ENCODE results near the gene PAX3.

PAX3 gene

DNA sequence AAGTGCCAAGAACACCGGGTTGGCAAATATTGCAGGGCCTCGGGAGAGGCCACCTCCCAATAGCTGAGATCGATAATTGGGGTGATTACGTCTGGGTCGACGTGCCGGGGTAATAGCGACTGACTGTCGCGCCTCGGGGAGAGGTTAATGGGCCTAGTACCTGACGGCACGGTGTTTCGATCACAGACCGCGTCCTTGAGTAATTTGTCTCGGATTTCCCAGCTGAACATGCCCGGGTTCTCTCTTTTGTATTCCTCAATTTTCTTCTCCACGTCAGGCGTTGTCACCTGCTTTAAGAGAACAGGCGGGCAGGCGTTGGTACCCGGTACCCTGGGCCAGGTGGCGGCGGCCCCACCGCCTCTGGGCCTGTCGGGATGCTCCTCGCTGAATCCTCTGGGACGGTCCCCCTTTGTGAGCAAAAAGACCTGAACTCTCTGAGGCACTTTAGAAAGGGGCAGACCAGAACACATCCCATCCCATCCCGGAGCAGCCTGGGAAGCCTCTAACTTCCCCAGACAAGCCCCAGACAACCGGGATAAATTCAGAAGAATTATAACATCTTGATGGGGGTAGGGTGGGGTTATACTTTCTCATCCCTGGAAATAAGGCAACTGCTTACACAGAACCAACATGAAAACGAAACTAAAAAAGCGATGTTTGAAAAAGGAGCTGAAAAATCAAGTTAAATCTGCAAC is 3.3 kb downstream of the PAX3 start:
- Histone ChIP-seq H3K36me3 (ENCODE audit: insufficient read depth, low read length) (no peaks in the 10 kb centered on the region), H3K9me3 (ENCODE audit: control insufficient read depth, insufficient read depth, low read length) (no peaks in the 10 kb centered on the region), H3K9ac (ENCODE audit: low read depth, low read length) (peak overlapping the region; percentile 19; the same call in 1 of the 2 replicates), H3K4me1 (ENCODE audit: insufficient read depth, low read length) (peaks cover 20% of the 10 kb centered on the region)

DNA sequence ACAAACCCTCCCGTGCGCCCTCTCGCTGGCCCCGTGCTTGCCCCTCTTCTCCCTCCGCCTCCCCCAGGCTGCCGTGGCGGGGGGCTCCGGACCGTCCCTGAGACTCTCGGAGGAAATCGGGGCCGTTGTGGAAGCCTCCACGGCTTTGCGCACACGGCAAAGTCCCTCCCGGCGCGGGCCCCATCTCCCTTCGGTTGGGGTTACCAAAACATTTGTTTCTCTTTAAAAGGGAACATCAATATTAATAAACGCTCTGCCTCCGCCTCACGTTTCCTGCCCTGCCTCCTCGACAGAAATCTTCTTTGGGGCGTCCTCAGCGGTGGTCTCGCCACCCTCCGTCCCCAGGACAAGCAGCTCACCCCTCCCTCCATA is 3.8 kb downstream of the PAX3 start:
- Histone ChIP-seq H3K4me1 (ENCODE audit: insufficient read depth, low read length) (peaks cover 20% of the 10 kb centered on the region), H3K9me3 (ENCODE audit: control insufficient read depth, insufficient read depth, low read length) (no peaks in the 10 kb centered on the region), H3K36me3 (ENCODE audit: insufficient read depth, low read length) (no peaks in the 10 kb centered on the region), H3K9ac (ENCODE audit: low read depth, low read length) (peak overlapping the region; percentile 19; the same call in 1 of the 2 replicates)

DNA sequence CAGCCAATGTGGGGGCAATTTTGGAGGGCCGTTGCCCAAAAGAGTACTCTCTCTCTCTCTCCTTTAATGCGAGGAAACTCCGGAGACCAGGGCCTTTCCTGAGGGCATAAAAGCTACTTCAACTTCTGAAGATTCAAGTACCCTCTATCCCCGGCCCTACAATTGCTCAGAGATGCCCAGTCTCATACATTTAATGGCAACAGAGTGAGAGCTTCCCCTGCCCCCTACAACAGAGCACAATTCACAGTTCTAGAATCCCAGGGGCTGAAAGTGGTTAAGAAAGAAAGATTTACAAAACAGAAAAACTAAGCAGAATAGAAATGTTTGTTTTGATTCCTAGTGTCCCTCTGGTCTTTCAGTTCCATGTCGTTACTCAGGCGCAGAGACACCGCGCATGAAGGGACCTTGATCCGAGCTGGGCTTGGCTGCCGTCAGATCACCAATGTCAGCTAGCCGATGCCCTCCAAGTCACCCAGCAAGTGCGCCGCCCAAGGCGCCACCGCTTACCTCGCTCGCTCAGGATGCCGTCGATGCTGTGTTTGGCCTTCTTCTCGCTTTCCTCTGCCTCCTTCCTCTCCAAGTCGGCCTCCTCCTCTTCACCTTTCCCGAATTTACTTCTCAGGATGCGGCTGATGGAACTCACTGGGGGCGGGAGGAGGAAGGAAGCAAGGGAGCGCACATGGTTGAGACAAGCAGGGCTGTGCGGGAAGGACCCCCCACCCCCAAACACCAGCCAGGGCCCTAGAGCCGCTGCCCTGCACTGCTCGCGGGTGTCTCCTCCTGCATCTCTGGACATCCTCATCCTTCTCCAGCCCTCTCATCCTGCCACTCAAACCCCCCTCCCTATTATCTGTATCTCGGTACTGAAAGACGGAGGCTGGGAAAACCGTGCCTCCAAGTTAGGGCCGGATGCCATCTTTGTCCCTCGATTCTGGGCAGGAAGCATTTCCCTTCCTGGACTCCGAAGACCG is 4.9 kb downstream of the PAX3 start:
- Histone ChIP-seq H3K9ac (ENCODE audit: low read depth, low read length) (no peak overlapping the region; the same call in 1 of the 2 replicates), H3K9me3 (ENCODE audit: control insufficient read depth, insufficient read depth, low read length) (no peaks in the 10 kb centered on the region), H3K4me1 (ENCODE audit: insufficient read depth, low read length) (peaks cover 16% of the 10 kb centered on the region)

DNA sequence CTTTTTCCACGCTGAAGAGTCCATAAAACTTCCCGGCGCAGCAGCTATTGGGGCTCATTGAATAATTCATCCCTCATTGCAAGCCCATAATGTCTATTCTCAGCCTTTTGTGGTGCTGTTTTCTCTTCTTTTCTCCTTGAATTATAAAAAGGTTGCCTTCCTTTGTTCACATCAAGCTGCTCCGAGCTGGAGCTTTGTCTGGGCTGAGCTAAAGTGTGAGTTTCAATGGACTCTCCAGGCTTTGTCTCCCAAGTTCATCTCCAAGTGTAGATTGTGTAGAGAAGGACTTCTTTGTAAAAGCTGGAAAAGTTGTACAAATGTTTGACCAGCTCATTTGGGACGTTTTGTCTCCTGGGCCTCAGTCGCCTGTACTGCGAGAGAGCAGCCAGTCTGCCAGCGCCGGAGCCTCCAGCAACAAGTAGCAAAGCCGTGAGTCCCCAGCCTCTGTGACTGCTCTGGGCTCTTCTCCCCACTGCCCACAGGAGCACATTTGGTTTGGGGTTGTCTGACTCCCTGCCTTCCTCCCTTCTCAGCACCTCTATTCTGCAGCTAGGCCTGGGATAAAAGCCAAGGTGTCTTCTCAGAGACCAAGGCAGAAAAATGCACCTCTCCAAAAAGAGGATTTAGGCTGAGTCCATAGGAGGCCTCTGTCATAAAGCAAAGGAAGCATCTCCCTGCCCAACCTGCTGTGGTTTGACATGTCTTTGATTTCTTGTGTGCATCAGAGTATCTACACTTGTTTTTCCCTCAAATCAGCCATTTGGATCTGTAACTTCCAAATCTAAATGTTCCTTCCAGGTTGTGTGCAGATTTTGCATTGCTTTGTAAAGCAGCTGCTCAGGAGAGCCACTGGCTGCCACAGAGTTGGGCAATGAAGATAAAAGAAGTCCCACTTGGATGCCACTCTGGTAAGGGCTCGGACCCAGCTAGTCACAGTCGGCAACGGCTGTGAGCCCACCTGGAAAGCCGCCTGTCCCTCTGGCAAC is 6.4 kb downstream of the PAX3 start:
- Histone ChIP-seq H3K36me3 (ENCODE audit: insufficient read depth, low read length) (no peaks in the 10 kb centered on the region), H3K9ac (ENCODE audit: low read depth, low read length) (no peak overlapping the region), H3K9me3 (ENCODE audit: control insufficient read depth, insufficient read depth, low read length) (no peaks in the 10 kb centered on the region), H3K4me1 (ENCODE audit: insufficient read depth, low read length) (peaks cover 16% of the 10 kb centered on the region)

More for the DNA sequence above, 4.9 kb downstream of the PAX3 start:
- H3K36me3 ChIP-seq (ENCODE audit: insufficient read depth, low read length): no peaks in the 10 kb centered on the region

GRCh38 chr2:222291485-222291841 is 7.3 kb downstream of the PAX3 start:
- no peaks in the 10 kb centered on the region for H3K9me3 ChIP-seq (ENCODE audit: control insufficient read depth, insufficient read depth, low read length)
- H3K4me1 ChIP-seq (ENCODE audit: insufficient read depth, low read length): peaks cover 16% of the 10 kb centered on the region
- no peaks in the 10 kb centered on the region for H3K36me3 ChIP-seq (ENCODE audit: insufficient read depth, low read length)
- peak overlapping the region; percentile 65; the same call in 1 of the 2 replicates for H3K9ac ChIP-seq (ENCODE audit: low read depth, low read length)

- peak overlapping the region; percentile 65; the same call in 1 of the 2 replicates for H3K9ac ChIP-seq (ENCODE audit: low read depth, low read length)
- peaks cover 16% of the 10 kb centered on the region for H3K4me1 ChIP-seq (ENCODE audit: insufficient read depth, low read length)
- H3K9me3 ChIP-seq (ENCODE audit: control insufficient read depth, insufficient read depth, low read length): no peaks in the 10 kb centered on the region
- H3K36me3 ChIP-seq (ENCODE audit: insufficient read depth, low read length): no peaks in the 10 kb centered on the region
Observed at GRCh38 chr2:222290736-222291484, 7.9 kb downstream of the PAX3 start.

DNA sequence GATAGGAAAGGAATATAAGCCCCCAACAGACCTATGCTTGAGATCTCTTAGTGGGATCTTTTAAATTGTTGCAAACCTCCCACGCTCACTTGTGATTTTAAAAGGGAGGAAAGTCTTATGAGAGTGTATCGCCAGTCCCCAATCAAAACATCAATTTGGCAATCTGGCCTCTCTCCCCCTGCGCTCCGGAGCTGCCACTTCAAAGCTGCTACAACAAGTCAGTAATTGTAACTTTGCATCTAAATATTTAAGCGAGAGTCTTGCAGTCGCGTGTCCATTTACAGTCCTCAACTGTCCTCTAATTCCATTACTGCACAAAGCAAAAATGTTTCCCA is 8.4 kb downstream of the PAX3 start:
- Histone ChIP-seq H3K4me1 (ENCODE audit: insufficient read depth, low read length) (peaks cover 16% of the 10 kb centered on the region), H3K9me3 (ENCODE audit: control insufficient read depth, insufficient read depth, low read length) (no peaks in the 10 kb centered on the region), H3K9ac (ENCODE audit: low read depth, low read length) (peak overlapping the region; percentile 65), H3K36me3 (ENCODE audit: insufficient read depth, low read length) (no peaks in the 10 kb centered on the region)

- H3K36me3 ChIP-seq (ENCODE audit: insufficient read depth, low read length): no peaks in the 10 kb centered on the region
- H3K4me1 ChIP-seq (ENCODE audit: insufficient read depth, low read length): peaks cover 16% of the 10 kb centered on the region
- H3K9ac ChIP-seq (ENCODE audit: low read depth, low read length): peak overlapping the region; percentile 65
- no peaks in the 10 kb centered on the region for H3K9me3 ChIP-seq (ENCODE audit: control insufficient read depth, insufficient read depth, low read length)
Observed at GRCh38 chr2:222289278-222290160, 9.3 kb downstream of the PAX3 start.

DNA sequence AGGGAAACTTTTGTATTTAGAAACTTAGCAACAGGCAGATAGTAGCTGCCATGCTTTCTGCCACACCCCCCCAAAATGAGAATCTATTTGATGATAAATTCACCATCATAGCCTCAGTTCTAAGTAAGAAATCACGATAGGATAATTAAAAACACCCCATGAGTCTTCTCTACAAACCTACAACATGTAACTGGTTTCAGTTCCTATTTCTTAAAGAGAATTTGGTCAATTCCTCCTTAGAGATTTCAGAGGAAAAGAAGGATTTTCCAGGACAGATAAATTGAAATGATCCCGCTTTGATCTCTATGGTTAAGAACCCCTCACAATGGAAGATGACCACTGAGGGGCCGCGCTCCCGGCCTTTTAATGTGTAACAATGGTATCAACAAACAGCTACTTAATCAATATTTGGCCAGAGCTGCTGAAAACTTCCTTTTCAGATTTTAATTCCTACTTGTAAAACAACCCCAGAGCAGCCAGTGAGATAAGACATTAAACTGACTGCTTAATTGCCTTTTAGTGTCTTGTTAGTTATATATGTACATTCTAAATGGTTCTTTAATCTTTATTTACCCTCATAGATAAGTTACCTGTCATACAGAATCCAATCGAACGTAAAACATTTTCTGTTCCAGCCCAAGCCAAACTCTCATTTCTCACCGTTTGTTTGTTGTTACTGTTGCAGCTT is 10.1 kb downstream of the PAX3 start:
- Histone ChIP-seq H3K4me1 (ENCODE audit: insufficient read depth, low read length) (peaks cover 20% of the 10 kb centered on the region), H3K36me3 (ENCODE audit: insufficient read depth, low read length) (no peaks in the 10 kb centered on the region), H3K9me3 (ENCODE audit: control insufficient read depth, insufficient read depth, low read length) (no peaks in the 10 kb centered on the region), H3K9ac (ENCODE audit: low read depth, low read length) (peak overlapping the region; percentile 65; the same call in 1 of the 2 replicates)

DNA sequence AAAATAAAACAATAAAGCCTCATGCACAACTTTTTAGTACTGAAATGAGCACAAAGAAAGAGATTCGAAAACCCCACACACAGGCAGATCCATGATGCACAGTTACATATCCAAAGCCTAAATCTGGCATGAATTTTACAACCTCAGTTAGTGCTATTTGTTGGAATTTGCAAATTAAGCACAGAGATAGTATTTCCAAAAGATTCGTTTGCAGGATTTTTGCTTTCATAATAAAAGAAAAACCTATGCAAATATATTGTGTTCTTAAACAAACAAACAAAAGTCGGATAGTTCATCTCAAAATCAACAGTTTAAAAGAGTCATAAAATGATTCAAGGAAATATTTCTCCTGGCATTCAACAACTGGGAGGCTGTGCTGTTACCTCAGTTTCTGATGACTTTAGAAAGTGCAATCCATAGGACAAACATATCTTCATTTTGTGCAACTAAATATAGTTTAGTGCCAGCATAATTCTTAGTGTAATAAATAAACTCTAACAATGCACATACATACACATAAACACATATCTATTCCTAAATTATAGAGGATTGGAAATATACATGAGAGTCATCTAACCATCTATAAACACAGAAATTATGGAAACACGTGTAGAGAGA is 10.8 kb downstream of the PAX3 start:
- no peaks in the 10 kb centered on the region for H3K9me3 ChIP-seq (ENCODE audit: control insufficient read depth, insufficient read depth, low read length)
- H3K4me1 ChIP-seq (ENCODE audit: insufficient read depth, low read length): peaks cover 13% of the 10 kb centered on the region
- H3K9ac ChIP-seq (ENCODE audit: low read depth, low read length): no peak overlapping the region
- no peaks in the 10 kb centered on the region for H3K36me3 ChIP-seq (ENCODE audit: insufficient read depth, low read length)

- Histone ChIP-seq H3K4me1 (ENCODE audit: insufficient read depth, low read length) (peaks cover 4% of the 10 kb centered on the region; the same call in 1 of the 2 replicates), H3K9ac (ENCODE audit: low read depth, low read length) (no peak overlapping the region), H3K9me3 (ENCODE audit: control insufficient read depth, insufficient read depth, low read length) (no peaks in the 10 kb centered on the region), H3K36me3 (ENCODE audit: insufficient read depth, low read length) (no peaks in the 10 kb centered on the region)
Observed at GRCh38 chr2:222284466-222284865, 14.3 kb downstream of the PAX3 start.

- Histone ChIP-seq H3K4me1 (ENCODE audit: insufficient read depth, low read length) (peaks cover 4% of the 10 kb centered on the region; the same call in 1 of the 2 replicates), H3K36me3 (ENCODE audit: insufficient read depth, low read length) (no peaks in the 10 kb centered on the region), H3K9ac (ENCODE audit: low read depth, low read length) (no peak overlapping the region), H3K9me3 (ENCODE audit: control insufficient read depth, insufficient read depth, low read length) (no peaks in the 10 kb centered on the region)
Observed at GRCh38 chr2:222283634-222284033, 15.2 kb downstream of the PAX3 start.

Data from ES-I3 (cell line).